HG03439 (cell line): ENCODE results near the gene GALNT16.

ENCODE experiments used
- ATAC-seq: cut with Tn5 transposase; IDR thresholded peaks from one replicate; pipeline ENCODE4 v1.9.1; 2021; ENCODE audit warnings: mild to moderate bottlenecking, moderate library complexity; ENCODE audit not compliant: unreplicated experiment

The GALNT16 gene

GRCh38 chr14:69316449-69317101, 56.6 kb downstream of the GALNT16 start:
- no peak for ATAC-seq

GRCh38 chr14:69317102-69317755, 57.3 kb downstream of the GALNT16 start:
- ATAC-seq = no peak

- ATAC-seq = no peak
Measured at GRCh38 chr14:69317780-69318179, 57.8 kb downstream of the GALNT16 start.

- no peak for ATAC-seq
Measured at GRCh38 chr14:69318241-69318640, 58.3 kb downstream of the GALNT16 start.

GRCh38 chr14:69318901-69319475, 59.0 kb downstream of the GALNT16 start:
- no peak for ATAC-seq

- ATAC-seq = no peak
Measured at GRCh38 chr14:69319911-69320310, 60.0 kb downstream of the GALNT16 start.

GRCh38 chr14:69320581-69321365, 60.8 kb downstream of the GALNT16 start:
- ATAC-seq = no peak

GRCh38 chr14:69321601-69322330, 61.8 kb downstream of the GALNT16 start:
- no peak for ATAC-seq

- no peak for ATAC-seq
Measured at GRCh38 chr14:69323266-69323998, 63.5 kb downstream of the GALNT16 start.

GRCh38 chr14:69323999-69324282, 64.0 kb downstream of the GALNT16 start:
- ATAC-seq = no peak

- ATAC-seq = no peak
Measured at GRCh38 chr14:69324341-69324931, 64.5 kb downstream of the GALNT16 start.

GRCh38 chr14:69325086-69325485, 65.1 kb downstream of the GALNT16 start:
- no peak for ATAC-seq

GRCh38 chr14:69325646-69326265, 65.8 kb downstream of the GALNT16 start:
- ATAC-seq = no peak

- ATAC-seq = no peak
Measured at GRCh38 chr14:69326611-69327010, 66.7 kb downstream of the GALNT16 start.

GRCh38 chr14:69327507-69327906, 67.5 kb downstream of the GALNT16 start:
- ATAC-seq = no peak

GRCh38 chr14:69328317-69328716, 68.4 kb downstream of the GALNT16 start:
- no peak for ATAC-seq

GRCh38 chr14:69328765-69329164, 68.8 kb downstream of the GALNT16 start:
- ATAC-seq = no peak

GRCh38 chr14:69331206-69331605, 71.2 kb downstream of the GALNT16 start:
- ATAC-seq = no peak

- ATAC-seq = no peak
Measured at GRCh38 chr14:69332782-69333395, 72.9 kb downstream of the GALNT16 start.
